Activated effector memory CD4-positive, alpha-beta T cell treated with anti-CD3 and anti-CD28 coated beads, Interleukin-2, amount 50 U/mL, for 16 hours (primary cell): ENCODE measurements around the gene TUBA8.
A peak's percentile ranks its signal among the peaks of the same experiment; 100 is the strongest.
"Not testable (repeated sequence)": the region's sequence is repeated elsewhere in the genome, so short reads cannot be mapped to it uniquely, and the experiment has no call there.

Experiments used
- DNase-seq: peaks from one replicate; pipeline ENCODE4 v3.0.0-alpha.2; 2020

The TUBA8 gene

DNA sequence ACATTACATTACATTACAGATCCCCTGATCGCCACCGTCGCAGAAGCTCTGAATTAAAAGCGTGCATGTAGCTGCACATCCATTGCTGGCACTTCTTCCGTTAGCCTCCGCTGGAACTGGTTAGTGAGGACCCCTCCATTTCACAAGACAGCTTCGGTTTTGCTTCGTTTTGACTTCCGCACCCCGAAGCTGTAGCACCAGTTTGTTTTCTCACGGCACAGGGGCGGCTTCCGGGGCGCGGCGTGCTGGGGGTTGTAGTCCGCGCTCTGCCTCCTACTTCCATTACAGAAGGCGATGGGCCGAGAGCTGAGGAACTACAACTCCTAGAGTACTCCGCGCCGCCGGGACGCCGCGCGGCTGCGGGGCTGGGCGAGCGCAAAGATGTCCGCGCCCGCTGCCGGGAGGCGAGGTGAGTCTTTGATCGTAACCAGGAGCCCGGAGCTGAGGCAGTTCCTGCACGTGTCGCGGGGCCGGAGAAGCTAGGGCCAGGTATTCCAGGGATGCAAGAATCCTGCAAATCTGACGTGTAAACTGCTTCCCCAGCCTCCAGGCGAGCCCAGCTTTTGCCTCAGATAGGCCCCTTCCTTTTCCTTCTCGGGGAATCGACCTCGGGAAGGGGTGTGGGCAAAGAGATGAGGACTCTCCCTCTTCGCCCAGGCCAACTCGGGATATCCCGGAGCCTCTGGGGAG, 32.8 kb upstream of the TUBA8 start, which contains the start of gene PEX26:
Gene PEX26 (plus strand): TSS at position 352 of the 690 bp plus-strand sequence. CDS start 387 bp downstream, outside the sequence.
- DNase-seq, result peak; percentile 98

DNA sequence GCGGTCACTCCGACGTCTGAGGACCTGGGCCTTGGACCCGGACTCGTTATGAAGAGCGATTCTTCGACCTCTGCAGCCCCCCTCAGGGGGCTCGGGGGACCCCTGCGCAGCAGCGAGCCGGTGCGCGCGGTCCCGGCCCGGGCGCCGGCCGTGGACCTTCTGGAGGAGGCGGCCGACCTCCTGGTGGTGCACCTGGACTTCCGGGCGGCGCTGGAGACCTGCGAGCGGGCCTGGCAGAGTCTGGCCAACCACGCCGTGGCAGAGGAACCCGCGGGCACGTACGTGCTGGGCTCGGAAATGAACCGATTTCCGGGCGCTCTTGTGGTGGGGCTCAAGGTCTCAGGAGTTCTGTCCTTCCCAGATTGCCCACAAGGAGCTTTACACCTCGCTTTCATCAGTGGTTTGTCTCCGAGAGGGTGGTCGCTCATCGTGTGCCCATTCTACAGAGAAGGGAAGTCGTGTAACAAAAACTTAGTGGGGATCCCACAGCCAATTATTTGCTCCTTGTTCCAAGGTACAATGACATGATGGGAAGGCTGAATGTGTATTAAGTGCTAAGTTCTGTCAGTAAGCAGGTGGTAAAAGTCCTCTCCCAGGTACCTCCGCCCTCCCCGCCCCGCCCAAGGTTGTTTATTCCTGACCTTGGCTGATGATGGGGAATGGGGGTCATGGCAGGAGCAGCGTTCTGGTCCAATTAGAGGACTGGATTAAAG, 32.1 kb upstream of the TUBA8 start:
- DNase-seq, result peak; percentile 82

DNA sequence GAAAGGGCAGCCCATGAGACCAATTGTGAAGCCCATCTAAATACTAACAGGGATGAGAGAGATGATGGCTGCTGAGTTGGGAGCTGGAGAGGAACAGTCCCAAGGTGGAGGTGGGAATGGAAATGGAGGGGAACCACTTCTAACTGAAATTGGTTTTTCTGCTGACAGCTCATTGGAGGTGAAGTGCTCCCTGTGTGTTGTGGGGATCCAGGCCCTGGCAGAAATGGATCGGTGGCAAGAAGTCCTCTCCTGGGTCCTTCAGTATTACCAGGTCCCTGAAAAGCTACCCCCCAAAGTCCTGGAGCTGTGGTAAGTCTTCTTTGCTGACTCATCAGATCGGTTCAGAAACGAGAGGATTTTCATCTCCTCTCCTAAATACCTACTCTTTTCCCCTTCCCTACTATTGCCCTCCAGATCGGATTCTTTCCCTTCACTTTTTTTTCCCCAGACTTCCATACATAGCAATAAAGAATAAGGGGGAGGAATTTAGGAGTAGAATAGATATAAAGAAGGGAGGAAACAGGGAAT, 30.8 kb upstream of the TUBA8 start:
- DNase-seq, result peak; percentile 24

DNA sequence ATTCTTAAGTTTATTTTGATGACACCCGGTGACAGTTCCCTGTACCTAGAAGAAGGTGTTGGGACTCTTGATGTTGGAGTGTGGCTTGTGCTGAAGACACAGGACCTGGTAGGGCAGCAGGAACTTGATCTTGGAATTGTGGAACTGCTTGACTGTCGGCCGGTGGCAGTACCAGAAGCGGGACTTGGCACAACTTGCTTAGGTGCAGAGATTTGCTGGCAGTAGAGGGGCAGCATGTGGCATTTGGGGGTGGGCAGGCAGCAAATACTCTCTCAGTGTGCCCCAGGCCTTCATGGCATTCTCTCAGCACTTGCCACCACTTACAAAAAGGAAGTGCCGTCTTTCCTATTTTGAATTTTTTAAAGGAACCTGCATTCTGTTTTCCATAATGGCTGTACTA, 29.2 kb upstream of the TUBA8 start:
- DNase-seq, result peak; percentile 50

DNA sequence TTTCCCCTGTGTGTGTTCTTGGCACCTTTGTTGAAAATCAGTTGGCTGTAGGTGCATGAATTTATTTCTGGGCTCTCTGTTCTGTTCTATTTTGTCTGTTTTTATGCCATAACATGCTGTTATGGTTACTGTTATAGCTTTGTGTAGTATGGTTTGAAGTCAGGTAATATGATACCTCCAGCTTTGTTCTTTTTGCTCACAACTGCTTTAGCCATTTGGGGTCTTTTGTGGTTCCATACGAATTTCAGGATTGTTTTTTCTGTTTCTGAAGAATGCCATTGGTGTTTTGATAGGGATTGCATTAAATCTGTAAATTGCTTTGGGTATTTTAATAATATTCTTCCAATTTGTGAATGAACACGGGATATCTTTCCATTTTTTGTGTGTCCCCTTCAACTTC, 28.1 kb upstream of the TUBA8 start:
- no peak for DNase-seq

DNA sequence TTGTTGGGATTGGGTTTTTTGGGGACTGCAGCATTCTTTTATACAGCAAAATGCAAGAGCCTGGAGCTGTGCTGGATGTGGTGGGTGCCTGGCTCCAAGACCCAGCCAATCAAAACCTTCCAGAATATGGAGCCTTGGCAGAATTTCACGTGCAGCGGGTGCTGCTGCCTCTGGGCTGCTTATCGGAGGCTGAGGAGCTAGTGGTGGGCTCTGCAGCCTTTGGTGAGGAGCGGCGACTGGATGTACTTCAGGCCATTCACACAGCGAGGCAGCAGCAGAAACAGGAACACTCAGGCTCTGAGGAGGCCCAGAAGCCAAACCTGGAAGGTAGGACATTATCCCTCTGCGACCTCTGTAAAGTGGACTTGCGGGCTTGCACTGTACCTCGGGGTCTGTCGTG, 27.2 kb upstream of the TUBA8 start:
- DNase-seq, result peak; percentile 24

DNA sequence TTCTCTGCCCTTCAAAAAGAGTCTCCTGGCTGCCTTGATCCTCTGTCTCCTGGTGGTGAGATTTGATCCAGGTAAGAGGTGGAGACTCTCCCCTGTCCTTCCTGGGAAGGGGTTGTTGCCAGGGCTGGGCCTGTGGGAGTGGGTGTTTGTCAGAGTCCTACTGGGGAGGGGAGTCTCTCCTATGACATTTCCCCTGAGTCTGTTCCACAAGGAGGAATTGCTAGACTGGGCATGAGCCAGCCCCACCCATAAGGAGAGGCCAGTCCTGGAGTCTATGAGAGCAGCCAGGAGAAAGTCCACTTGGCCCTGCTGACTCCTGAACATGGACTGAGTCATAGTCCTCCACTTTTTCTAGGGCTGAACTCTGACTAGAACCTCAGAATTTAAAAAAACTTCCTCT, 25.4 kb upstream of the TUBA8 start:
- peak; percentile 10 for DNase-seq

DNA sequence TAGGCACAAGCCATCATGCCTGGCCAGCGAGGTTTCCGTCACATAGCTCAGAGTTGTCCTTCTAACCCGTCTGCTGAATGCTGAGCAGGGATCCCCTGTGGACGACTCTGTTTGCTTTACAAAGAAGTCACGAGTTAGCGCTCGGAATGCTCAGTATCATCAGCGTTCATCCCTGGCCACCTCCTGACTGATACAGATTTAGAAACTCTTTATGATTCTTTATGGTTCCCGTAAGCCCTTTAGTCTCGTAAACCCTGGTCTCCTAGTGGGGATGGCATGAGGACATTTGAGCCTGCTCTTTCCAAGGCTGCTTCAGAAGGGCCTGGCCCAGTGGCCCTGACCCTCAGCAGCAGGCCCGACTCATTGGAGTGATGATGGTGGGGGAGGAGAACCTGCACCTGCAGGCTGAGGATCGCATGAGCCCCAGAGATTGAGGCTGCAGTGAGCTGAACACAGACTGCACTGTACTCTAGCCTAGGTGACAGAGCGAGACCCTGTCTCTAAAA, 23.2 kb upstream of the TUBA8 start:
- peak; percentile 31 for DNase-seq

DNA sequence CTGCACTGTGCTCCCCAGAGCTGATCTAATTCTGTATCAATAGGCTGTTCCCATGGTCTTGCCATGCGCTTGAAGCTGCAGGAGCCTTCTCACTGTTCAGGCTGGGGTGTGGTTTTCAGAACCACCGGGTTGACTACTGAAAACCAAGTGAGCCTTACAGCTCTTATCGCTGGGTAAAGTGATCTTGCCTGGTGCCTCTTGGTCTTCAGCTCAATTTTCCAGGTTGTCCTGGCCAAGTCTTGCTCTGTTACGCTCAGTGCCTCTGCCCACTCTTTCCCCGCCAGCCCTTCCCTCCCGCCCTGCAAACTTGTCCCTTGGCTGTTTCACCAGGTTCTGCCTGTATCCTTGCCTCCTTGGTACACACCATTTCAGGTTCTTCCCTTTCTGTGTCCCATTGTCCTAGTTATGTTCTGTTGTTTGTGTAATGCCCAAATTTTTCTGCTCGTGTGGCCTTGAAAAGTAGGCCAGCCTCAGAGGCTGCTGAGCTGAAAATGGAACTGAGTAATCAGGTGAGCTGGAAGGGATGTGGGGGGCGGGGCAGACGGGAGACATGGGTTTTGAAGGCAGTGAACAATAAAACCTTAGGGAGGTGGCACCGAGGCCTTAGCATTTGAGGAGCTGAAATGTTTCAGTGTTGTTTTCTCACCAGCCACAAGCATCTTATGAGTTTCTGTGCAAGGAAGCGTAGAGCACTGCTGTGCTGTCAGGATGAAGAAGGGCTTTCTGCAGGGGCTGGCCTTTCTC, 21.6 kb upstream of the TUBA8 start:
- peak; percentile 73 for DNase-seq

DNA sequence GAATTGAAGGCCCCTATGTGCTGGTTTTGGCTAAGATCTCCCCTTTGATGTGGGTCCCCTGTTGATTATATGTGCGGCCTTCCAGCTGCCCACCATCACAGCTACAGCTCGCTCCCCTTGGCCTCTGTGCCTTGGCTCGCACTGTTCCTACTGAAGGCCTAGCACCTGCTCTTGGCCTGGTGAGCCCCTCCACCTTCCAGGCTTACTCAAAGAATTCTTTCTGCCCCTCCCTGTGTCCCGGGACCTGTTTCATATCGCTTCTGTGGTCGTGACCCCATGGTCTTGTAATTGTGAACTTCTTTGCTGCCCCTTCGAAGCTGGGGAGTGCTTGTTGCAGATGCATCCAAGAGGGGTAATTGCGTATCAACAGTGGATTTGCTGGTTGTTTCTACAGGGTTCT, 20.3 kb upstream of the TUBA8 start:
- DNase-seq, result no peak

DNA sequence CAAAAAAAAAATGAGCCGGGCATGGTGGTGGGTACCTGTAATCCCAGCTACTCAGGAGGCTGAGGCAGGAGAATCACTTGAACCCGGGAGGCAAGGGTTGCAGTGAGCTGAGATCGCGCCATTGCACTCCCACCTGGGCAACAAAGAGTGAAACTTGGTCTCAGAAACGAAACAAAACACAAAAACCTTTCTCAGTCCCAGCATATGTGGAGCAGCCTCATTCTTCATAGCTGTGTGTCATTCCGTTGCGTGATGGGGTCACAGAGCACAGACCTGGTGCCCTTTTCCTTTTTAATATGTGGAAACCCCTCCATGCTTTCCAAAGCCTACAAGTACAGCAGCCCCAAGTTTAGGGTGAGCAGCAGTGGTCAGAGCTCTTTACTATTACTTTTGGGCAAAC, 19.1 kb upstream of the TUBA8 start:
- no peak for DNase-seq

DNA sequence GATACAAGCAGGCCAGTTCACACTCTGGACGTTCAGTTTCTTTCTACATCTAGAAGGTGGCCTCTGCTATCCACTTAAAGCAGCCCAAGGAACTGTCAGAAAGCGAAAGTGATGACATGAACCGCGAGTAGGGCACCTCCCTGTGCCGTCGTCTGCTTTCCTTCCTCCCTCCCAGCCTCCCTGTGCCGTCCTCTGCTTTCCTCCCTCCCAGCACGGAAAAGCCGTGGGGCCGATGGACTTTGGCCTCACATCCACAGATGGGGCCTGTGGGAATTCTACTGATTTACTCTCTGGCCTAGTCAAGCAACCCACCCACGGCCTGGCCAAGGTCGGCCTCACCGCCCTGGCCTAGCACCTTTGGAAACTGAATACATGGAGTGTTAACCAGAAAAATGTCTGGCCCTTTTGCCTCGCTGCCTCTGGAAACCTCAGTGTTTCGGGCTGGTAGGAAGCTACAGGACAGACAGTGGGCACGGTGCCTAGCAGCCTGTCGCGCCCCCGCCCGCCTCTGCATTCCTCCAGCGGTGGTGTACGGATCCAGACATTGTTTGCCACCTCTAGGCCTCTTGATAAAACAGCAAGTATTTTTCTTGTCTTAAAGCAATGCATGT, 18.6 kb upstream of the TUBA8 start:
- DNase-seq, result peak; percentile 77

DNA sequence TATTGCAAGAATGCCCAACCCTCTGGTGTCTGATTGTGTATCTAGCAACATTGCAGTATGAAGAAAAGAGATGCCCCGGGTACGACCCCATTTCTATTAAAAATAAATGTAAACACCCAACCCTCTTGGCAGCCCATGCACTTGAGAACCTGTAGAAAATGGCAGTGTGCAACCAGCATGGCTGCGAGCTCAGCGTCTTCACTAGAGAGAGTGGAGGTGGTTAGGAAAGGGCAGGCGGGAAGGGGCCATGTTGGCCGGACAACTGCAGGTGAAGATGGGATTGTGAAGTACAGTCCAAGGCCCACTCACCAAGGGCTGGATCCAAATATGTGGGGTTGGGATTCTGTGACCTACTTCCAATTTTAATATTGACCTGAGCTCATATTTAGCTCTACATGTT, 16.9 kb upstream of the TUBA8 start:
- DNase-seq, result no peak

DNA sequence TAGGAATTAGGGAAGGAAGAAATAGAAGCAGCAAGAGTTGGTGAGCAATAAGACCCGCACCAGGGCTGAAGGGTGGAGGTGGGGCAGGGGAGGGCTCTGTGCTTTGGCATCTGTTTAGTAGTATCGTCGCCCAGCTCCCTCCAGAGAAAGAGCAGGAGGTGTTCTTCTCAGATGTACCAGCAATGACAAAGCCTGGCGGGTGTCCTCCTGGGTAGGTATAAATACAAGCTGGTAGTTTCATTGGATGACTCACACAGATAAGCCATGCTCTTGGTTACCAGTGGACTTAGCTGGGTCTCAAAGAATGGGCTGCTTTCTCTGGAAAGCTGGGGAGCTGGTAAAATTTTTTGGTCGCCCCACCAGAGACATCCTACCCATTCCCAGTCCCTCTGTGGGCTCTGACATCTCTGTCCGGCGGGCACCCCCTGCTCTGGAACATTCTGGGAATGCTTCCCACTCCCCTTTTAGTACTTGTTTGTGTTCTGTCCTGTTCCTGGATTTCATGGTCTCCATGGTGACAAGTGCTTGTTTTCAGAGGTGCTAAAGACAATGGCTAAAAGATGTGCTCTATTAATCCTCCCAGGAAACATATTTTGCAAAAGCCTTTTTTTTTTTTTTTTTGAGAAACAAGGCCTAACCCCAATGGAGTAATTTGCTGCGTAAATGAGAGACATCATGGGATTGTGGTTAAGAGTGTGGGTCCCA, 15.4 kb upstream of the TUBA8 start:
- peak; percentile 51 for DNase-seq

DNA sequence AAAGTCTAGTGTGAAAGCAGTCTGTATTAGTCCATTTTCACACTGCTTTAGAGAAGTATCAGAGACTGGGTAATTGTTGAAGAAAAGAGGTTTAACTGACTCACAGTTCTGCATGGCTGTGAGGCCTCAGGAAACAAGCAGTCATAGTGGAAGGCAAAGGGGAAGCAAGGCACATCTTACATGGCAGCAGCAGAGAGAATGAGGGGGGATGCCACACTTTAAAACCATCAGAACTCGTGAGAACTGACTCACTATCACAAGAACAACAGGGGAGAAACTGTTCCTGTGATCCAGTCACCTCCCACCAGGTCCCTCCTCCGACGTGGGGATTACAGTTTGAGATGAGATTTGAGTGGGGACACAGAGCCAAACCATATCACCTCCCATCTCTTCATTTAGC, 13.8 kb upstream of the TUBA8 start:
- DNase-seq, result peak; percentile 31

DNA sequence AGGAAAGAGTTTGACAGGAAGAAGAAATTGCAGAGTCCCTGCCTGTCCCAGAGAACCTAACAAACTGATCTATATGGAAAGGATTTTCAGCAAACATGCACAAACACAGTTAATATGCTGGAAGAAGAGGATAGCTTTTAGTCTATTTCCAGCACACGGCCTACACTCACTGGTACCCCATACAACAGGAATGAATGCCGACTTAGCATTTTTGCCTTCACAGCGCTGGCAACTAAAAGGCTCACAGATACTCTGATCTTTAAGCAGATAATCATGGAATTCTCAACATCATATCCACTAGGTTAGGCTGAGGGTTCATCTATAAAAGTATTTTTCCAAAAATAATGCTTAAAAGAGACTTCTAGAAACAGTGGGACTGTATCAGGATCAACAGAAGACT, 9.8 kb upstream of the TUBA8 start:
- DNase-seq, result no peak

DNA sequence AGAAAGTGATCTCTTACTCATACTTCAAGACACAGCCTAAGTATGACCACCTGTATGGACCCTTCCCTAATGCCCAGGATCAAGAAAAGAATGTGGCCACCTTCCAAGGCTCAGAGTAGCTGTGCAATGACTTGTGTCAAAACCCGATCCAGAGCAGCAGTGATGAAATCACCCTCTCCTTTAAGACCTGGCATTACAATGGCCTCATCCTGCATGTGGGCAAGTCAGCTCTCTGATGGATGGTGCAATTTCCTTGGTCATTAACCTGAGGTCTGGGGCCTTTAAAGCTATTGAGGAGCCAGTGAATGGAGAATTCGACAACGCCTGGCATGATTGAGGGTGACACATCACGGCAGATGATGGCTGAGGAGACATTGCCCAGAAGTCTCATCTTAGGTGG, 9.1 kb upstream of the TUBA8 start:
- DNase-seq, result no peak

DNA sequence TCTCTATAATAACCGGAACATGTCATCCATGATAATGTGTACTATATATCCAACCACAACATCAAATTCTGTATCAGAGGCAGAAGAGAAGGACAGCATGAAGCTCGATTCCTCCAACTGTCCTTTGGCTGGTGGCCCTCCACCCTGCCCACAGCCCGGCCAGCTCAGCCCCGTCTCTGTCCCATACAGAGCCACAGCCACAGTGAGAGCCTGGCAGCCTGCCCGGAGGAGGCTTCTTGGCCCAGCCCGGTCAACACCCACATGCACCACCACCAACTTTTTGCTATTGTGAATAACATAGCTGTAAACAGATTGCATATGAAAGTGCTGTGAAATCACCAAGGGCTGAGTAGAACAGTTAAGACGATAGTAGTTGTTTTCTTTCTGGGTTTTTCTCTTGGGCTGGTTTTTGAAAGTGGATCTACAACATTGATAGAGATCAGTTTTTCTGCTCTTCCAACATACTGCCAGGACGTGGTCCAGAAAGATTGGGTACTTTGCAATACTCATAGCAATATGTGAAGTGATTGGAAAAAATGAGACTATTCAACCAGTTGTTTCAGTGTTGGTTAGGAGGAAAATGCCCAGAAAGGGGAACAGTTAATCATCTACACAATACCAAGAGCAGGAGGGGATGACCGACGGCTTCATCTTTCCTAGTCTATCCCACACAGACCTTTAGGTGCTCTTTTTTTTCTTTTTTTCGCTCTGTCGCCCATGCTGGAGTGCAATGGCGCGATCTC, 6.9 kb upstream of the TUBA8 start:
- no peak for DNase-seq

DNA sequence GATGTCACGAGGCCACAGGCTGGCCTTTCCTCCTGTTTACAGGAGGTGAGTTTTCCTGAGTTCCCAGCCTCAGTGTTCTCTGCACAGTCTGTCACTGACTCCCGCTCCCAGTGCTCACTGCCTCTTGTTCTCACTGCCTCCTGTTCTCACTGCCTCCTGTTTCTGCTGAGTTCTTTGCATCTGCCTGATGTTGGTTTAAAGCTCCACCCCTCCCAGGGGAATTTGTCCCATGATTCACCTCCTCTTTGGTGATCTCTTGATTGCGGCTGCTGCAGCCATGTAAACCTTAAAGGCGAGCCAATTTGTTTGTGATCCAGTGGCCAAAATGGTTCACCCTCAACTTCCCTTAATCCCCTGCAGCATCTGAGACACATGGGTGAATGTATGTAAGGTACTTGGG, 6.0 kb upstream of the TUBA8 start:
- DNase-seq, result no peak

DNA sequence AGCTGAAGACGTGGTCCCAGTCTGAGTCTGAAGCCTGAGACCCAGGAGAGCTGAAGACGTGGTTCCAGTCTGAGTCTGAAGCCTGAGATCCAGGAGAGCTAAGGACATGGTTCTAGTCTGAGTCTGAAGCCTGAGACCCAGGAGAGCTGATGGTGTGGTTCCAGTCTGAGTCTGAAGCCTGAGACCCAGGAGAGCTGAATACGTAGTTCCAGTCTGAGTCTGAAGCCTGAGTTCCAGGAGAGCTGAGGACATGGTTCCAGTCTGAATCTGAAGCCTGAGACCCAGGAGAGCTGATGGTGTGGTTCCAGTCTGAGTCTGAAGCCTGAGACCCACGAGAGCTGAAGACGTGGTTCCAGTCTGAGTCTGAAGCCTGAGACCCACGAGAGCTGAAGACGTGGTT, 4.6 kb upstream of the TUBA8 start:
- DNase-seq, result not testable (repeated sequence)

DNA sequence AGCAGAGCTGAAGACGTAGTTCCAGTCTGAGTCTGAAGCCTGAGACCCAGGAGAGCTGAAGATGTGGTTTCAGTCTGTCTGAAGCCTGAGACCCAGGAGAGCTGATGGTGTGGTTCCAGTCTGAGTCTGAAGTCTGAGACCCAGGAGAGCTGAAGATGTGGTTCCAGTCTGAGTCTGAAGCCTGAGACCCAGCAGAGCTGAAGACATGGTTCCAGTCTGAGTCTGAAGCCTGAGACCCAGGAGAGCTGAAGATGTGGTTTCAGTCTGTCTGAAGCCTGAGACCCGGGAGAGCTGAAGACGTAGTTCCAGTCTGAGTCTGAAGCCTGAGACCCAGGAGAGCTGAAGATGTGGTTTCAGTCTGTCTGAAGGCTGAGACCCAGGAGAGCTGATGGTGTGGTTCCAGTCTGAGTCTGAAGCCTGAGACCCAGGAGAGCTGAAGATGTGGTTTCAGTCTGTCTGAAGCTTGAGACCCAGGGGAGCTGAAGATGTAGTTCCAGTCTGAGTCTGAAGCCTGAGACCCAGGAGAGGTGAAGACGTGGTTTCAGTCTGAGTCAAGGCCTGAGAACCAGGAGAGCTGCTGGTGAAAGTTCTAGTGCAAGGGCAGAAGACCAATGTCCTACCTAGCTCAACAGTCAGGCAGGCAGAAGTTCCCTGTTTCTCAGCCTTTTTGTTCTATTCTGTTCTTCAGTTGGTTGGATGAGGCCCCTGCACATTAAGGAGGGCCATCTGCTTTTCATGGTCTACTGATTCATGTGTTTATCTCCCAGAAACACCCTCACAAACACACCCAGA, 3.9 kb upstream of the TUBA8 start:
- DNase-seq, result not testable (repeated sequence)
